ENCODE data around the gene GFAP. TPM values are rescaled to one million over a fixed set of nuclear protein-coding genes. Genes with fewer than 3 reads are reported as not detected.

GFAP gene
- total RNA-seq, 2 donors from 2014 or later, result 0.35 TPM; not detected in 1

DNA sequence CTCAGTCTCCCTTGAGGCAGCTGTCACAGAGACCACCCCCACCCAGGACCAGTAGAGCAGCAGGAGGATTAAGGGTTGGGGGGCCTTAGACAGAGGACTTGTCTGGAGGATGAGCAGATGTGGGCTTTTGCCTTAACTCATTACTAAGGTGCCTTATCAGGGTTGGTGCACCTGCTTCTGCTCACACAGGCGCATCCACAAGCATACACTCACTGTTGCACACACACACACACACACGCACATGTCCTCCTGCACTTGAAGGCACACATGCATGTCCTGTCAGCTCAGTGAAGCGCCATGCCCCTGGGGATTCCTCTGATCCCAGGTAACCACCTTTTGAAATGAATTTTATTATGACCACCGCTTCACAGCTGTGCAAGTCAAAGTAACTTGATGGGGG, 1.2 kb downstream of the GFAP start:
- Histone ChIP-seq H3K27ac (ENCODE audit: low read depth, low read length) (no peak overlapping the region), H3K9me3 (ENCODE audit: control insufficient read depth, low read length) (no peaks in the 10 kb centered on the region), H3K36me3 (ENCODE audit: control insufficient read depth, insufficient read depth, low read length) (no peaks in the 10 kb centered on the region), H3K4me3 (ENCODE audit: low read length) (no peak overlapping the region), H3K27me3 (ENCODE audit: control insufficient read depth, insufficient read depth, low read length, poor library complexity, severe bottlenecking) (peaks cover 31% of the 10 kb centered on the region), H3K4me1 (ENCODE audit: control insufficient read depth, insufficient read depth, low read length) (no peaks in the 10 kb centered on the region), H3K9ac (ENCODE audit: extremely low read depth, low read length, poor library complexity, severe bottlenecking) (no peak overlapping the region)
- 92 to 93% methylated on average over 4 of the region's 4 CpGs for WGBS, 2 experiments (ENCODE audit: insufficient coverage in 1 of 2, insufficient read length in 1 of 2)
- Mint-ChIP-seq H3K36me3 (ENCODE audit: low read depth) (no peaks in the 10 kb centered on the region), H3K4me3 (no peak overlapping the region), H3K9me3 (no peaks in the 10 kb centered on the region), H3K27ac (no peak overlapping the region), H3K4me1 (no peaks in the 10 kb centered on the region), H3K27me3 (ENCODE audit: insufficient read depth) (peaks cover 52% of the 10 kb centered on the region)
- DNase-seq, result no peak
- TF ChIP-seq, protein P1, sequence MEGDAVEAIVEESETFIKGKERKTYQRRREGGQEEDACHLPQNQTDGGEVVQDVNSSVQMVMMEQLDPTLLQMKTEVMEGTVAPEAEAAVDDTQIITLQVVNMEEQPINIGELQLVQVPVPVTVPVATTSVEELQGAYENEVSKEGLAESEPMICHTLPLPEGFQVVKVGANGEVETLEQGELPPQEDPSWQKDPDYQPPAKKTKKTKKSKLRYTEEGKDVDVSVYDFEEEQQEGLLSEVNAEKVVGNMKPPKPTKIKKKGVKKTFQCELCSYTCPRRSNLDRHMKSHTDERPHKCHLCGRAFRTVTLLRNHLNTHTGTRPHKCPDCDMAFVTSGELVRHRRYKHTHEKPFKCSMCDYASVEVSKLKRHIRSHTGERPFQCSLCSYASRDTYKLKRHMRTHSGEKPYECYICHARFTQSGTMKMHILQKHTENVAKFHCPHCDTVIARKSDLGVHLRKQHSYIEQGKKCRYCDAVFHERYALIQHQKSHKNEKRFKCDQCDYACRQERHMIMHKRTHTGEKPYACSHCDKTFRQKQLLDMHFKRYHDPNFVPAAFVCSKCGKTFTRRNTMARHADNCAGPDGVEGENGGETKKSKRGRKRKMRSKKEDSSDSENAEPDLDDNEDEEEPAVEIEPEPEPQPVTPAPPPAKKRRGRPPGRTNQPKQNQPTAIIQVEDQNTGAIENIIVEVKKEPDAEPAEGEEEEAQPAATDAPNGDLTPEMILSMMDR (conservative IDR thresholded peaks at IDR 0.05), result no peak

DNA sequence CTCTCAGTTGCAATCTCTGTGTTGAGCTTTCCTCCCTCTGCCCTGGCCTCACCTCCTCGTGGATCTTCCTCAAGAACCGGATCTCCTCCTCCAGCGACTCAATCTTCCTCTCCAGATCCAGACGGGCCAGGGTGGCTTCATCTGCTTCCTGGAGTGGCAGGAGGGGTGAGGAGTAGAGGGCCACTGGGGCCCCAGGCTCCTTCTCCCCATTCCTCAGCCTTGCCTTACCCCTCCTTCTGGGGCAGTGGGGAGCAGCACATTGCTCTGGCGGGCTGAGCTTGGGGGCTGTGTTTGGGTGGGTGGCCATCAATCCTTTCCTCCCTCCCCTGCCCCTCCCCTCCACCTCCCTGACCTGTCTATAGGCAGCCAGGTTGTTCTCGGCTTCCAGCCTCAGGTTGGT, 1.6 kb downstream of the GFAP start:
- H3K9me3 ChIP-seq (ENCODE audit: control insufficient read depth, low read length), result no peaks in the 10 kb centered on the region
- WGBS, 2 experiments (ENCODE audit: insufficient coverage in 1 of 2, insufficient read length in 1 of 2), result 83% methylated on average over 4 of the region's 6 CpGs; no CpG with 5 or more reads in 1 of the 2 experiments
- no peak overlapping the region for H3K27ac Mint-ChIP-seq
- TF ChIP-seq, protein P1 (conservative IDR thresholded peaks at IDR 0.05), result no peak
- H3K36me3 Mint-ChIP-seq (ENCODE audit: low read depth), result no peaks in the 10 kb centered on the region
- H3K9ac ChIP-seq (ENCODE audit: extremely low read depth, low read length, poor library complexity, severe bottlenecking), result no peak overlapping the region
- H3K9me3 Mint-ChIP-seq, result no peaks in the 10 kb centered on the region
- H3K36me3 ChIP-seq (ENCODE audit: control insufficient read depth, insufficient read depth, low read length), result no peaks in the 10 kb centered on the region
- H3K27me3 ChIP-seq (ENCODE audit: control insufficient read depth, insufficient read depth, low read length, poor library complexity, severe bottlenecking), result peaks cover 31% of the 10 kb centered on the region
- H3K27me3 Mint-ChIP-seq (ENCODE audit: insufficient read depth), result peaks cover 52% of the 10 kb centered on the region
- no peaks in the 10 kb centered on the region for H3K4me1 ChIP-seq (ENCODE audit: control insufficient read depth, insufficient read depth, low read length)
- H3K4me3 ChIP-seq (ENCODE audit: low read length), result no peak overlapping the region
- H3K4me1 Mint-ChIP-seq, result no peaks in the 10 kb centered on the region
- H3K27ac ChIP-seq (ENCODE audit: low read depth, low read length), result no peak overlapping the region
- H3K4me3 Mint-ChIP-seq, result no peak overlapping the region
- no peak for DNase-seq

DNA sequence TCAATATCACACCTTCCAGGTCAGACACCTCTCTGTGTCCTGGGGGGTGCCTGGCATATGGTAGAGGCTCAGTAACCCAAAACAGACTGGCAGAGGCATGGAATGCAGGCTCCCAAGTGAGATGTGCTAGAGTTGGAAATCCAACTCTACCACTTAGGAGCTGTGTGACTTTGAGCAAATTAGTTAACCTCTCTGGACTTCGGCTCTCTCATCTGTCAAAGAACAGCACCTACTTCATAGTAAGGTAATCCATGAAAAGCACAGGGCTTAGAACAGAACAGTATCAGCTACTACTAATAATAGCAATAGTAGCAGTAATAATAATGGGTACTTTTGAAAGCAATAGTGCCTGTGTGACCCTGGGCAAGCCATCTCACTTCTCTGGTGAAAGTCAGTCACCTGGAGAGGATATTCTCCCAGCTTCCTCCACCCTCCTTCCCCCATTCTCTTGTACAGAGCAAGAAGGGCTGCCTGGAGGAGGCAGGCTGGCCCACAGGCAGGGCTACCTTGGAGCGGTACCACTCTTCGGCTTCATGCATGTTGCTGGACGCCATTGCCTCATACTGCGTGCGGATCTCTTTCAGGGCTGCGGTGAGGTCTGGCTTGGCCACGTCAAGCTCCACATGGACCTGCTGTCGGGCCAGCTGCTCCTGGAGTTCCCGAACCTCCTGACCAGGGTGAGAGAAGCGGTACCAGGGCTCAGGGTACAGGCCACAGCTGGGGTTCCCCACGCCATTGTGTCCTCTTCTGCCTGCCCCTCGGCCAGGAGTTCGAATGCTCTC, 2.3 kb downstream of the GFAP start:
- Histone ChIP-seq H3K27ac (ENCODE audit: low read depth, low read length) (no peak overlapping the region), H3K4me3 (ENCODE audit: low read length) (no peak overlapping the region), H3K27me3 (ENCODE audit: control insufficient read depth, insufficient read depth, low read length, poor library complexity, severe bottlenecking) (peaks cover 31% of the 10 kb centered on the region), H3K36me3 (ENCODE audit: control insufficient read depth, insufficient read depth, low read length) (no peaks in the 10 kb centered on the region), H3K9ac (ENCODE audit: extremely low read depth, low read length, poor library complexity, severe bottlenecking) (no peak overlapping the region), H3K4me1 (ENCODE audit: control insufficient read depth, insufficient read depth, low read length) (no peaks in the 10 kb centered on the region), H3K9me3 (ENCODE audit: control insufficient read depth, low read length) (no peaks in the 10 kb centered on the region)
- Mint-ChIP-seq H3K4me3 (no peak overlapping the region), H3K36me3 (ENCODE audit: low read depth) (no peaks in the 10 kb centered on the region), H3K27me3 (ENCODE audit: insufficient read depth) (peaks cover 48% of the 10 kb centered on the region), H3K27ac (no peak overlapping the region), H3K4me1 (no peaks in the 10 kb centered on the region), H3K9me3 (no peaks in the 10 kb centered on the region)
- DNase-seq, result peak; percentile 50
- TF ChIP-seq, protein P1 (conservative IDR thresholded peaks at IDR 0.05), result no peak
- 91 to 93% methylated on average over 14 of the region's 14 CpGs for WGBS, 2 experiments (ENCODE audit: insufficient coverage in 1 of 2, insufficient read length in 1 of 2)
